ENCODE results near the gene UBE2E1.
A peak's percentile ranks its signal among the peaks of the same experiment; 100 is the strongest.
"Not testable (repeated sequence)": the region's sequence is repeated elsewhere in the genome, so short reads cannot be mapped to it uniquely, and the experiment has no call there.

The UBE2E1 gene

DNA sequence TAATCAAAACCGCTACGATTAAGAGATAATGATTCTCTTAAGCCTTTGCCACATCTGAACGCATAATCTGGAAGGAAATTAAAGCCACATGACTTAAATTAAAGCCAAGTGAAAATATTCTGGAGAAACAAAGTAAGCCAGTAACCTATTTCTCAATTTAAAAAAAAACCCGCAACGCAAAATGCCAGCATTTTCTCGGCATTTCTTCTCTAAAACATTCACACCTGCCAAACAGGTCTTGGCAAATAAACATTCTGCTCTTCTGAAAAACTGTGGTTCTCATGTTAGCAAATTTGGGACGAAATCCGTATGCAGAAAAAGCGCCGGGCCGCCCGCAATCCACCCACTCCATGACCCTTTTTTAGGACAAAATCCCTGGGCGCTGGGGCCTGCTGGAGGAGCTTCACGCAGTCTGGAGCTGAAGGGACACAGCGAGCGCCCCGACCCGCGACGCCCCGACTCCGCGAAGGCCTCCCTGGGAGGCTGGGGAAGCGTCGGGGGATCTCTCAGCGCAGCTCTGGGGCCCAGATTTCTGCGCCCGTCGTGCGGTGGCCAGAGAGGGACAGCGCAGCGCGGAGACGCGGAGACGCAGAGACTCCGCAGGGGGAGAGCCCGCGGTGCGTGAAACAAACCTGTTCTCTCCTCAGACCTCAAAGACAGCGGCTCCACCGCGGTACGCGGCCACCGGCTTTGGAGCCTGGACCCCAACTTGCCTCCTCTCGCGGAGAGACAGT is 110.6 kb downstream of the UBE2E1 start:
- DNase-seq (ENCODE audit: low read depth in 2 of 2), result no peak

DNA sequence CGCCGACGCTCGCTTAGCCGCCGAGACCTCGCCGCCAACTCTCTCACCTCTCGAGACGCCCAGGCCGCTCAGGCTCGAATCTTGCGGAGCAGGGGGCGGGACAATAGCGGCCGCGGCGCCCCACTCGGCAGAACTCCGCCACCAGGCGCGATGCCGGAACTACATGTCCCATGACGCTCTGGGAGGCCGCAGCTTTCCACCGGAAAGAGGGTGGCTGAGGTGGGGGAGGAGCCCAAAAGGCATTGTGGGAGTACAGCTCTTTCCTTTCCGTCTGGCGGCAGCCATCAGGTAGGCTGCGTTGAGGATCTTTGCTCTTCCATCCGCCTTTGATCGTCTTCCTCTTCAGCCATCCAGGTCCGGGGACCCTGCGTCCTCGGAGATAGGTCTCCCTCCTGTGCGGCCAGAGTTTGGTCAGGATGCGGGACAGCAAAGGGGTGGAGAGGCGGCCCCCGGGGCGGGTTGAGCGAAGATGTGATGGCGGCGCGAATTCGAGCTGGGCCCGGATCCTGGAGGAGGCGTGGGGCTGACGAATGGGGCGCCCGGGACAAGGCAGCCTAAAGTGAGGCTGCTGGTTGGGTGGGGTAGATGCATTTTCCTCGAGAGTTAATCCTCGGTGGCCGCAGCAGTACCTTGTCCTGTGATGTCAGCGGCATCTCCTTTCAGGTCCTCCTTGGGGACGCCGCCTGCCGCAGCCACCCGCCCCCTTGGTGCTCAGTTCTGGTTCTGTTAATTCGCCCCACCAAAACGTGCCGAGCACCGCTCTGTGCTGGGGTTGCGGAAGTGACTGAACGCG is 111.3 kb downstream of the UBE2E1 start, which contains the start of the genes NKIRAS1 and RPL15:
NKIRAS1 (minus strand) TSS at position 105 of the 793 bp plus-strand sequence. CDS start 6,086 bp downstream, outside the sequence.
RPL15 (plus strand) TSS at position 247 of the 793 bp plus-strand sequence. CDS start 728 bp downstream, outside the sequence.
- peak; percentile 91 to 95 for DNase-seq (ENCODE audit: low read depth in 2 of 2)

DNA sequence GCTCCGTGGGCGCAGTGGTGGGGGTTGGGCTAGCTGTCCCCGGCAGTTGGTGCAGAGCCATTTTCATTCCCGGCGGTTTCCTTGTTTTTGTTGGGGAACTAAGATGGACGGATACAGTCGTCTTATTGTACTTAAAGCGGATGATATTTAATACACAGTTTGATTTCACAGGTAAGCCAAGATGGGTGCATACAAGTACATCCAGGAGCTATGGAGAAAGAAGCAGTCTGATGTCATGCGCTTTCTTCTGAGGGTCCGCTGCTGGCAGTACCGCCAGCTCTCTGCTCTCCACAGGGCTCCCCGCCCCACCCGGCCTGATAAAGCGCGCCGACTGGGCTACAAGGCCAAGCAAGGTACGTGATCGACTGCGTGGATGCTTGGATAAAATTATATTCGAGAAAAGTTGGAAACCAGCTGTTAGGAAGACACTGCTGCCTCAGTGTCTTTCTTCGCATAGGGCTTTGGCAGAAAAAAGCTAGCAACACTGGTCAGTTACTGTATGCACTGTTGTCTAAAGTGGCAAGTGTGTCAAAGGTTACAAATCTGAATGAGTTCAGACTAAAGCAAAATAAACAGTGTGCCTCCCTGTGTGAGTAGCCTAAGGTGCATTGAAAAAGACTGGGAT is 112.0 kb downstream of the UBE2E1 start:
- DNase-seq (ENCODE audit: low read depth in 2 of 2), result peak in 1 of 2 donors; percentile 69

DNA sequence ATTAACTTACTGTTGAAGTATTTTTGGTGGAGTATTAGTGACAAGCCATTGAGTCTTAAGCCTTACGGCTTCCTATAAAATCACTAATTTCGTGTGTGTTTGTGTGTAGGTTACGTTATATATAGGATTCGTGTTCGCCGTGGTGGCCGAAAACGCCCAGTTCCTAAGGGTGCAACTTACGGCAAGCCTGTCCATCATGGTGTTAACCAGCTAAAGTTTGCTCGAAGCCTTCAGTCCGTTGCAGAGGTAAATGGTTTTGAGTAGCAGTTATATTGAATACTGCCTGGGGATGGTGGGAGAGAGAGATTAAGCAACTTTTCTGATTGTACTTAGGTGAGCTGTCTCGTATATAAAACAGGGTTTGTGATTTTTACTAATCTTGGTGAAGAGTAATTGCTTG is 112.6 kb downstream of the UBE2E1 start:
- not testable (repeated sequence) for DNase-seq (ENCODE audit: low read depth in 2 of 2)

DNA sequence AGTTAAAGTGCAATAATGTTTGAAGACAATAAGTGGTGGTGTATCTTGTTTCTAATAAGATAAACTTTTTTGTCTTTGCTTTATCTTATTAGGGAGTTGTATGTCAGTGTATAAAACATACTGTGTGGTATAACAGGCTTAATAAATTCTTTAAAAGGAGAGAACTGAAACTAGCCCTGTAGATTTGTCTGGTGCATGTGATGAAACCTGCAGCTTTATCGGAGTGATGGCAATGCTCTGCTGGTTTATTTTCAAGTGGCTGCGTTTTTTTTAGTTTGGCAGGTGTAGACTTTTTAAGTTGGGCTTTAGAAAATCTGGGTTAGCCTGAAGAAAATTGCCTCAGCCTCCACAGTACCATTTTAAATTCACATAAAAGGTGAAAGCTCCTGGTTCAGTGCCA is 113.9 kb downstream of the UBE2E1 start:
- no peak for DNase-seq (ENCODE audit: low read depth in 2 of 2)

- DNase-seq (ENCODE audit: low read depth in 2 of 2), result no peak
Measured at GRCh38 chr3:23920151-23920655, 114.4 kb downstream of the UBE2E1 start.

DNA sequence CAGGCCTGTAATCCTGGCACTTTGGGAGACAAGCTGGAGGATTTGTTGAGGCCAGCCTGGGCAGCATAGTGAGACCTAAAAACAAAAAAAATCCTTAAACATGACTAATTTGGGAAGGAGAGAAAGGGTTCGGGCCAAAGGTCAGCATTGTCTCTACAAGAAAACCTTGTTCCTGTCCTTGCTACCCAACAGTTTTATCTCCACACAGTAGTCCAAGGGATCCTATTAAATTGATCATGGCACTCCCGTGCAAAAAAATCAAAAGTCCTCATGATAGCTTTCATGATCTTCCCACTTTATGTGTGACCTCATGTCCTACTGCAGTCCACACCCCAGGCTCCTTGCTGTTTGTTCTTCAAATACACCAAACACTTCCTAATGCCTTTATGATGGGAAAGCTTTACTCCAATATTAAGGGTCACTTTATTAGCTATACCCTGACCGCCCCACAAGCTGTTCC is 115.3 kb downstream of the UBE2E1 start:
- no peak for DNase-seq (ENCODE audit: low read depth in 2 of 2)

DNA sequence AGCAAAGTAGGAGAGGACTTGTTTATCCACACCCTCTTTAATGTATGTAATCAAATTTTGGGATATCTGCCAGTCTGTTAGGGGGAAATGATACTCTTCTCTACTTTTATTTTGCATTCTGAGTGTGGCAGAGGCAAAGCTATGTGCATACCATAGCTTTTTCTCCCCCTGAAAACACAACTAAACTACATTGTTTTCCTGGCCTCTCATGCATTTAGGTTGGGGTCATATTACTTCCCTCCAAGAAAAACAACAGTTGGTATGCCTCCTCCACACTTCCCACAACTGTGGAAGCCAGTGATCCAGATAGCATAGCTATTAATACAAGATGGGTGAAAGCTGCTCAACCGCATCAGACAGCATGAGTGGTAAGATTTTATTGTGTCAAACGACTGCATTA is 118.0 kb downstream of the UBE2E1 start:
- DNase-seq (ENCODE audit: low read depth in 2 of 2), result no peak

GRCh38 chr3:23926246-23926645 is 120.5 kb downstream of the UBE2E1 start:
- DNase-seq (ENCODE audit: low read depth in 2 of 2), result no peak

GRCh38 chr3:23926736-23927135 is 121.0 kb downstream of the UBE2E1 start:
- DNase-seq (ENCODE audit: low read depth in 2 of 2), result no peak

- no peak for DNase-seq (ENCODE audit: low read depth in 2 of 2)
Measured at GRCh38 chr3:23928524-23928923, 122.8 kb downstream of the UBE2E1 start.

DNA sequence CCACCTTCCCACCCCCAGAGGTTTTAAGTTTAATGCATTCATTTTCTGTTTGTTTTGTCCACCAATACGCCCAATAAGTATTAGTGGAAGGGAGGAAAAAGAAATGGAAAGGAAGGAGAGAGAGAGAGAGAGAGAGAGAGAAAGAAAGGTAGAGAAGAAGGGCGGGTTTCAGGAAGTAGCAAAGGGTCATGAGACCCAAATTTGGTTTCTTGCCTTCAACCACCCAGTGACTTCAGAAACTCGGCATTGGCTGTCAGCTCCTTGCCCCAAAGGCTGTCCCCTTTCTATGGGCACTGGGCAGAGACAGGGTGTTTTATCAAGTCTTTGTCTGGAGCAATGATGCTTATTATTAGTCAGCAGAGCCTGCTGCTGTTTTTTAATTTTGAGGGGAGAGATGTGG is 125.8 kb downstream of the UBE2E1 start:
- DNase-seq (ENCODE audit: low read depth in 2 of 2), result no peak

DNA sequence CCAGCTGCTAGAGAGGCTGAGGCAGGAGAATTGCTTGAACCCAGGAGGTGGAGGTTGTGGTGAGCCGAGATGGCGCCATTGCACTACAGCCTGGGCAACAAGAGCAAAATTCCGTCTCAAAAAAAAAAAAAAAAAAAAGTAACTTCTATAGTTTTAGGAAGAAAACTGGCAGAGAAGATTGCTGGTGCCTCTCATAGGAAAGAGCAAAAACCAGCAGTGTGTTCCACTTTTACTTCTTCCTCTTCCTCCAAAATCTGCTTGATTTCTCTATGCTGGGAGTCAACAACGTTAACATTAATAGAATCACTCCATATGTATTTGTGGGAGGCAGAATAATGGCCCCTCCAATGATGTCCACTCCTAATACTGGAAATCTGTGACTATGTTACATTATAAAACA is 126.8 kb downstream of the UBE2E1 start:
- no peak for DNase-seq (ENCODE audit: low read depth in 2 of 2)

GRCh38 chr3:23934253-23934652 is 128.5 kb downstream of the UBE2E1 start:
- no peak for DNase-seq (ENCODE audit: low read depth in 2 of 2)

DNA sequence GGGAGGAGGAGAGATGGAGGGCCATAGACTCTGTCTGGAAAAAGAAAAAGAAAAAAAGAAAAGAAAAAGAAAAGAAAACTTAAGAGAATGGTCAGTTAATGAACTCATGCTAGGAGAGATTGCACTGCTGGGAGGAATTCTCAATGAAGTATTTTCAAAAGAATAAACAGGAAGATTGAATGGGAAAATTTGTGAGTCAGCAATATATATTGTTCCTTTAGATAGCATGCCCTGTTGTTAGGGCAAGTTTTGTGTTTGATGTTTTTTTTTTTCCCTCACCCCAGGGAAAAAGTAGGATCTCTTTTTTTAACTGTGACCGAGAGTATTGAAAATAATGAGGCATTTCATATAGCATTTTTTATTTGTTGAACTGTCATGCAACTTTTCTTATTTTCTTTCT is 131.5 kb downstream of the UBE2E1 start:
- DNase-seq (ENCODE audit: low read depth in 2 of 2), result no peak

DNA sequence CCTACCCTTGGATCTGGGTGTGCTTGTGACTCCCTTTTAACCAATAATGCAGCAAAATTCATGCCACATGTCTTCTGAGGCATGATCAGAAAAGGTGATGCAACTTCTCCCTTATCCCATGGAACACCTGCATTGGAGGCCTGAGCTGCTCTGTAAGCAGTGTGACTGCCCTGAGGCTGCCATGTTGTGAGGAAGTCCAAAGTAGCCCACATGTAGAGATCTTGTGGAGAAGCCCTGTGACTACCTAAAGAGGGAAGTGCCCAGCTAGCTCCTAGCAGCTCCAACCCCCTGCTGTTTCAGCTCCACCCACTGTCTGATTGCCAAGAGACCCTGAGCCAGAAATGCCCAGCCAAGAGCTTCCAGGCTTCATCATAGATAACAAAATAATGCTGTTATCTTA is 132.9 kb downstream of the UBE2E1 start:
- no peak for DNase-seq (ENCODE audit: low read depth in 2 of 2)

DNA sequence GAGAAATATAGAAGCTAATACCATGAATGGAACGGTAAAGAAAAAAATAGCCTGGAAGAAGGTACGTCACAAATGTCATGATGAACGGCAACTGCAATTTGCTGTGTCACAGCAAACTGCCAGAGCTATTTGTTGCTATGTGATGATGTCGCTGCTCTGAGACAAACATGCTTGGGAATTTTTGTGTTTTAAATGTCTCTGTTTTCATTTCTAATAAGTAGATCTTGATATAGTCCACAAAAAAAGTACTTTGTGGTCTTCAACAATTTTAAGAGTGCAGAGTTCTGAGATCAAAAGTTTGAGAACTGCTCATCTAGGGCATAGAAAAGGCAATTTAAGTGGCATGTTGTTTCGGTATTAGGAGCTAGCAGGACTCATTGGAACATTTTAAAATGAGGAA is 135.0 kb downstream of the UBE2E1 start:
- DNase-seq (ENCODE audit: low read depth in 2 of 2), result no peak

Measured in activated CD4-positive, alpha-beta T cell treated with anti-CD3 and anti-CD28 coated beads for 24 hours (primary cell).